GM23338 (cell line): ENCODE measurements around the gene TMBIM6. TPM values are rescaled to one million over a fixed set of nuclear protein-coding genes. Genes with fewer than 3 reads are reported as not detected.

Experiments
- ATAC-seq: fragments of 200-7000 bp; cut with Tn5 transposase; 3 replicates; pipeline ENCODE4 v1.9.1; 2020
- DNase-seq: peaks from one replicate; pipeline ENCODE4 v3.0.0-alpha.2; 2015; ENCODE audit warnings: low spot score
- H2AFZ ChIP-seq: fragments of 200-600 bp; sonication (generic); 2 replicates; pipeline ENCODE4 v1.8.0; 2016; ENCODE audit warnings: antibody characterized with exemption, mild to moderate bottlenecking, moderate library complexity
- H3F3A ChIP-seq: fragments of 200-600 bp; sonication (generic); replicated peaks from 2 replicates; pipeline ENCODE4 v1.8.0; 2017; ENCODE audit warnings: antibody characterized with exemption, mixed run types, low read depth
- H3K27ac ChIP-seq: fragments of 200-600 bp; sonication (generic); 2 replicates; pipeline ENCODE4 v1.6.1; 2016; ENCODE audit warnings: low read depth
- H3K27me3 ChIP-seq: fragments of 200-600 bp; sonication (generic); 2 replicates; pipeline ENCODE4 v1.8.0; 2016; ENCODE audit warnings: mild to moderate bottlenecking, mixed run types, moderate library complexity; ENCODE audit not compliant: insufficient read depth
- H3K36me3 ChIP-seq: fragments of 200-600 bp; sonication (generic); 2 replicates; pipeline ENCODE4 v1.8.0; 2016; ENCODE audit warnings: mild to moderate bottlenecking; ENCODE audit not compliant: insufficient read depth
- H3K4me1 ChIP-seq: fragments of 200-600 bp; sonication (generic); 2 replicates; pipeline ENCODE4 v1.8.0; 2016; ENCODE audit warnings: mild to moderate bottlenecking, moderate library complexity; ENCODE audit not compliant: insufficient read depth
- H3K4me2 ChIP-seq: fragments of 200-600 bp; sonication (generic); 2 replicates; pipeline ENCODE4 v1.7.1; 2017; ENCODE audit warnings: mixed run types
- H3K4me3 ChIP-seq: fragments of 200-600 bp; sonication (generic); 2 replicates; pipeline ENCODE4 v1.6.1; 2016; ENCODE audit warnings: mixed run types
- H3K79me2 ChIP-seq: fragments of 200-600 bp; sonication (generic); replicated peaks from 2 replicates; pipeline ENCODE4 v1.8.0; 2017; ENCODE audit warnings: mild to moderate bottlenecking; ENCODE audit not compliant: insufficient read depth
- H3K9me2 ChIP-seq: fragments of 200-600 bp; sonication (generic); 2 replicates; pipeline ENCODE4 v1.8.0; 2017; ENCODE audit not compliant: insufficient read depth
- H4K20me1 ChIP-seq: fragments of 200-600 bp; sonication (generic); replicated peaks from 2 replicates; pipeline ENCODE4 v1.8.0; 2017; ENCODE audit warnings: mild to moderate bottlenecking; ENCODE audit not compliant: insufficient read depth
- H3K27ac Mint-ChIP-seq: 2 replicates; pipeline ENCODE4 v1.8.0; 2020; ENCODE audit warnings: inconsistent platforms, mild to moderate bottlenecking, moderate library complexity, mixed read lengths
- H3K27me3 Mint-ChIP-seq: 3 replicates; pipeline ENCODE4 v1.8.0; 2022; ENCODE audit warnings: low read depth, mild to moderate bottlenecking, moderate library complexity, mixed read lengths, inconsistent platforms; ENCODE audit not compliant: insufficient read depth, poor library complexity
- H3K36me3 Mint-ChIP-seq: 3 replicates; pipeline ENCODE4 v1.8.0; 2021; ENCODE audit warnings: low read depth, mild to moderate bottlenecking, inconsistent platforms, moderate library complexity, mixed read lengths
- H3K4me1 Mint-ChIP-seq: 3 replicates; pipeline ENCODE4 v1.8.0; 2020; ENCODE audit warnings: mild to moderate bottlenecking, inconsistent platforms, mixed read lengths
- H3K4me3 Mint-ChIP-seq: 3 replicates; pipeline ENCODE4 v1.8.0; 2021; ENCODE audit warnings: moderate library complexity, mild to moderate bottlenecking, inconsistent platforms, mixed read lengths
- H3K9me3 Mint-ChIP-seq: 3 replicates; pipeline ENCODE4 v1.8.0; 2020; ENCODE audit warnings: moderate library complexity, mild to moderate bottlenecking, inconsistent platforms, mixed read lengths
- EZH2phosphoT487 ChIP-seq: fragments of 200-600 bp; sonication (generic); IDR thresholded peaks from one replicate; pipeline ENCODE4 v1.8.1; 2018; ENCODE audit warnings: antibody characterized with exemption; ENCODE audit not compliant: unreplicated experiment
- JUNB ChIP-seq: IDR thresholded peaks from one replicate; pipeline ENCODE4 v1.6.1; 2016; ENCODE audit warnings: antibody characterized with exemption; ENCODE audit not compliant: unreplicated experiment
- ZNF114 ChIP-seq: fragments of 250-450 bp; sonication (Bioruptor Pico); IDR thresholded peaks from 2 replicates; pipeline ENCODE4 v1.5.0; 2020; ENCODE audit warnings: mild to moderate bottlenecking, moderate library complexity
- ZNF331 ChIP-seq: fragments of 250-450 bp; sonication (Bioruptor Pico); IDR thresholded peaks from 2 replicates; pipeline ENCODE4 v1.5.0; 2020; ENCODE audit warnings: low read depth, mild to moderate bottlenecking, moderate library complexity
- ZNF462 ChIP-seq: fragments of 250-450 bp; sonication (Bioruptor Pico); IDR thresholded peaks from 2 replicates; pipeline ENCODE4 v1.5.0; 2020; ENCODE audit warnings: mild to moderate bottlenecking, moderate library complexity
- polyA plus RNA-seq: library from polyadenylated mRNA; unstranded; fragments of >200 nt; fragmentation: Nextera tagmentation; extraction: Ambion mirVana; gene quantifications from 2 replicates; pipeline ENCODE4 v1.2.1, GENCODE V29; 2016
- total RNA-seq: library from RNA; depleted of rRNA; stranded (reverse); fragments of >200 nt; shearing (Covaris generic); gene quantifications from 2 replicates; pipeline ENCODE4 v1.2.3, GENCODE V29; 2014

Gene TMBIM6
- total and polyA plus RNA-seq, 2 experiments from 2014 or later: 245 to 349 TPM

- TF ChIP-seq ZNF462 (CRISPR knock-in tag) (no peak), EZH2phosphoT487 (no peak)
Observed at GRCh38 chr12:49805409-49805808, 64.1 kb downstream of the TMBIM6 start (continued).

- Mint-ChIP-seq H3K36me3 (peaks cover 12% of the 10 kb centered on the region), H3K27ac (no peak overlapping the region), H3K9me3 (no peaks in the 10 kb centered on the region), H3K27me3 (peaks cover 12% of the 10 kb centered on the region), H3K4me3 (no peak overlapping the region), H3K4me1 (peaks cover 36% of the 10 kb centered on the region)
- Histone ChIP-seq H3K4me2 (no peak overlapping the region), H3K27ac (no peak overlapping the region), H3K36me3 (0 out of 2 replicates have a peak, but pooled peaks cover 6% of the 10 kb centered on the region), H3K79me2 (peaks cover 18% of the 10 kb centered on the region; the same call in 1 of the 2 replicates), H4K20me1 (peaks cover 3% of the 10 kb centered on the region), H3K9me2 (no peaks in the 10 kb centered on the region), H2AFZ (no peak overlapping the region), H3K4me1 (peaks cover 33% of the 10 kb centered on the region), H3K27me3 (no peaks in the 10 kb centered on the region), H3F3A (peaks cover 4% of the 10 kb centered on the region; the same call in 1 of the 2 replicates), H3K4me3 (no peak overlapping the region)
- no peak for ATAC-seq
- no peak for DNase-seq
- no peak for TF ChIP-seq ZNF114 (CRISPR knock-in tag)
Observed at GRCh38 chr12:49806321-49806813, 65.0 kb downstream of the TMBIM6 start.

- peaks cover 41% of the 10 kb centered on the region for H3K4me1 Mint-ChIP-seq
- Histone ChIP-seq H3K36me3 (0 out of 2 replicates have a peak, but pooled peaks cover 6% of the 10 kb centered on the region), H3K79me2 (peaks cover 20% of the 10 kb centered on the region; the same call in 1 of the 2 replicates), H3K4me3 (no peak overlapping the region), H4K20me1 (peaks cover 3% of the 10 kb centered on the region), H3K9me2 (no peaks in the 10 kb centered on the region), H3F3A (peaks cover 4% of the 10 kb centered on the region; the same call in 1 of the 2 replicates), H2AFZ (no peak overlapping the region), H3K27me3 (no peaks in the 10 kb centered on the region), H3K4me1 (peaks cover 38% of the 10 kb centered on the region), H3K27ac (no peak overlapping the region), H3K4me2 (no peak overlapping the region)
- H3K27me3 Mint-ChIP-seq: peaks cover 12% of the 10 kb centered on the region
- ATAC-seq (no peak), DNase-seq (no peak)
- H3K36me3 Mint-ChIP-seq: peaks cover 12% of the 10 kb centered on the region
- no peak overlapping the region for H3K27ac Mint-ChIP-seq
- no peaks in the 10 kb centered on the region for H3K9me3 Mint-ChIP-seq
- H3K4me3 Mint-ChIP-seq: no peak overlapping the region
- TF ChIP-seq ZNF331 (CRISPR knock-in tag) (no peak), JUNB (no peak)
Observed at GRCh38 chr12:49806877-49807276, 65.5 kb downstream of the TMBIM6 start.
